ENCODE data around the gene CLIP2. TPM values are rescaled to one million over a fixed set of nuclear protein-coding genes. Genes with fewer than 3 reads are reported as not detected.

CLIP2 gene
- total RNA-seq, 1 donor from 2014 or later, result 26.5 TPM

- no peaks in the 10 kb centered on the region for H3K4me1 Mint-ChIP-seq
- no peaks in the 10 kb centered on the region for H3K9me3 Mint-ChIP-seq
- no peak for DNase-seq (ENCODE audit: low read depth, low spot score)
- peak overlapping the region; percentile 71 for H3K27ac Mint-ChIP-seq (ENCODE audit: unreplicated experiment)
- no peaks in the 10 kb centered on the region for H3K27me3 Mint-ChIP-seq (ENCODE audit: low read depth)
- peaks cover 4% of the 10 kb centered on the region for H3K36me3 Mint-ChIP-seq (ENCODE audit: low read depth)
- no peak overlapping the region for H3K4me3 Mint-ChIP-seq
- TF ChIP-seq CTCF (conservative IDR thresholded peaks at IDR 0.05), result no peak
Measured at GRCh38 chr7:74324531-74325209, 35.5 kb downstream of the CLIP2 start.

DNA sequence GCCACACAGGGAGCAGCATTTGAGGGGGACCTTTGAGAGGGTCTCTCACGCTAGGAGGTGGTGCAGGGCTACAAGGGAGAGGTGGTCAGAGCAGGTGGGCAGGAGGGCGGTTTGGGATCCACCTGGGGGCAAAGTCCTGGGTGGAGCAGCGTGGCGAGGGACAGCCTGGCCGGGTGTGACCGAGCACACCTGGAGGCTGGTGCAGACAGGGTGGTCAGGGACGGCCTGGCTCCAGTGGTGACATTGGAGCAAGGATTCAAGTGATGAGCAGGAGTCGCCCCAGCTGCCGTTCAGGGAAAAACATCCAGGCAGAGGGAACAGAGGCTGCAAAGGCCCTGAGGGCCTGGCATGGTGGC, 36.0 kb downstream of the CLIP2 start:
- Mint-ChIP-seq H3K4me1 (no peaks in the 10 kb centered on the region), H3K9me3 (no peaks in the 10 kb centered on the region), H3K36me3 (ENCODE audit: low read depth) (peaks cover 4% of the 10 kb centered on the region), H3K27me3 (ENCODE audit: low read depth) (no peaks in the 10 kb centered on the region), H3K4me3 (no peak overlapping the region), H3K27ac (ENCODE audit: unreplicated experiment) (peak overlapping the region; percentile 27)
- DNase-seq (ENCODE audit: low read depth, low spot score), result no peak
- TF ChIP-seq CTCF (conservative IDR thresholded peaks at IDR 0.05), result no peak

GRCh38 chr7:74329225-74329624, 40.0 kb downstream of the CLIP2 start:
- no peaks in the 10 kb centered on the region for H3K4me1 Mint-ChIP-seq
- no peak overlapping the region for H3K4me3 Mint-ChIP-seq
- no peaks in the 10 kb centered on the region for H3K27me3 Mint-ChIP-seq (ENCODE audit: low read depth)
- no peak for TF ChIP-seq CTCF (conservative IDR thresholded peaks at IDR 0.05)
- H3K27ac Mint-ChIP-seq (ENCODE audit: unreplicated experiment), result no peak overlapping the region
- H3K36me3 Mint-ChIP-seq (ENCODE audit: low read depth), result no peaks in the 10 kb centered on the region
- no peaks in the 10 kb centered on the region for H3K9me3 Mint-ChIP-seq
- DNase-seq (ENCODE audit: low read depth, low spot score), result no peak

DNA sequence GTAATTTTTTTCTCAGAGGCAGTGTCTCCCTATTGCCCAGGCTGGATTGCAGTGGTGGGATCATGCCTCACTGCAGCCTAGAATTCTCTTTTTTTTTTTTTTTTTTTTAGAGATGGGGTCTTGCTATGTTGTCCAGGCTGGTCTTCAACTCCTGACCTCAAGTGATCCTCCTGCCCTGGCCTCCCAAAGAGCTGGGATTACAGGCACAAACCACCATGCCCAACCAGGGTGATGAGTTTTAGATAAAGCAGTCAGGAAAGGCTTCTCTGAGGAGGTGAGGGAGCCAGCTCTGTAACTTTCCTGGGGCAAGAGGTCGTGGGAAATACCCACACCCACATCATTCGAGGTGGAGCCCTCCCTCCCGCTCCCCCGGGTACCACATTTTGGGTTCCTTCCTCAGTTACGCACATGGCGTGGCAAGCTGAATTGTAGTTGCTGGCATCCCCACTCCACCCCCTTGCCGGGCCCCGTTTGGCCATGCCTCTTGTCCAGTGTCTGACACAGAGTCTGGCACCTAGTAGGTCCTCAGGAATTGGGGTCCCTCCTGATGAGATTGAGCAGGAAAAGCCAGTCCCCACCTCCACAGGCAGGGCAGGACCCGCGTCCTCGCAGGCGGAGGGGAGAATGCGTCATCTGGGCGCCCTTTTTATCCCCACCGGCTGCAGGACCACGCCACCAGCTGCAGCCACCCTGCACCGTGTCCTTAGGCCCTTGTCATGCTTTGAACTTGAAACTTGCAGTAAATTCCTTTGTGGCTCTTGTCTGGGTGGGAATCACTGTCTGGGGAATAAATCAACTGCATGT, 43.4 kb downstream of the CLIP2 start:
- no peak for DNase-seq (ENCODE audit: low read depth, low spot score)
- H3K9me3 Mint-ChIP-seq, result no peaks in the 10 kb centered on the region
- no peaks in the 10 kb centered on the region for H3K36me3 Mint-ChIP-seq (ENCODE audit: low read depth)
- H3K27ac Mint-ChIP-seq (ENCODE audit: unreplicated experiment), result no peak overlapping the region
- no peak for TF ChIP-seq CTCF (conservative IDR thresholded peaks at IDR 0.05)
- no peaks in the 10 kb centered on the region for H3K4me1 Mint-ChIP-seq
- H3K4me3 Mint-ChIP-seq, result no peak overlapping the region
- no peaks in the 10 kb centered on the region for H3K27me3 Mint-ChIP-seq (ENCODE audit: low read depth)

DNA sequence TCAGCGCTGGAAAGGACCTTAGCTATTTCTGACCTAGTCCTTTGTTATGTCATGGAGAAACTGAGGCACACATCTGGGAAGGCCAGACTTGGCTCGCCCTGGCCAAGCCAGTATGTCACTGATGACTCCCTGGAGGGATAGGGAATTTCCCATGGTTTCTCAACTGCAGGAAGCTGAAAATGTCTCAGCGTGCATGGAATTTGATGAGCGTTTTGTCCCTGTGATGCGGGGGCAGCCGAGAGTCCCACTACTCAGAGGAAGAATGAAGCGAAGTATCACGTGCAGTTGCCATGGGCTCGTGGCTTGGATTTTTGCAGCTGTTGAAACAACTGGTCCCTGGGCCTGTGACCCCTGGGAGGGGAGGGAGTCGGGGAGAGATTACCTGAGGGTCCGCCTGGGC, 44.8 kb downstream of the CLIP2 start:
- H3K9me3 Mint-ChIP-seq, result no peaks in the 10 kb centered on the region
- no peak overlapping the region for H3K4me3 Mint-ChIP-seq
- H3K27ac Mint-ChIP-seq (ENCODE audit: unreplicated experiment), result no peak overlapping the region

More for the DNA sequence above, 44.8 kb downstream of the CLIP2 start:
- H3K4me1 Mint-ChIP-seq, result no peaks in the 10 kb centered on the region
- TF ChIP-seq CTCF (conservative IDR thresholded peaks at IDR 0.05), result no peak
- H3K36me3 Mint-ChIP-seq (ENCODE audit: low read depth), result no peaks in the 10 kb centered on the region
- no peaks in the 10 kb centered on the region for H3K27me3 Mint-ChIP-seq (ENCODE audit: low read depth)
- no peak for DNase-seq (ENCODE audit: low read depth, low spot score)
